ACC112 (cell line): ENCODE results near the gene SH2D3A.
A peak's percentile ranks its signal among the peaks of the same experiment; 100 is the strongest.
"Not testable (repeated sequence)": the region's sequence is repeated elsewhere in the genome, so short reads cannot be mapped to it uniquely, and the experiment has no call there.

Experiments
- H2AFZ ChIP-seq: fragments of 200-600 bp; sonication (generic); one replicate; pipeline ENCODE4 v1.6.0; 2017; ENCODE audit warnings: antibody characterized with exemption, low read length; ENCODE audit not compliant: unreplicated experiment
- H3K27ac ChIP-seq: fragments of 200-600 bp; sonication (generic); 2 replicates; pipeline ENCODE4 v1.5.1; 2014; ENCODE audit warnings: low read depth, mild to moderate bottlenecking, antibody characterized with exemption, low read length, moderate library complexity
- H3K27me3 ChIP-seq: fragments of 200-600 bp; sonication (generic); 2 replicates; pipeline ENCODE4 v1.6.1; 2014; ENCODE audit warnings: mild to moderate bottlenecking, antibody characterized with exemption, low read length, moderate library complexity, mixed read lengths; ENCODE audit not compliant: insufficient read depth
- H3K36me3 ChIP-seq: fragments of 200-600 bp; sonication (generic); 2 replicates; pipeline ENCODE4 v1.6.1; 2016; ENCODE audit warnings: mild to moderate bottlenecking, antibody characterized with exemption, low read length, moderate library complexity, mixed read lengths; ENCODE audit not compliant: insufficient read depth
- H3K4me1 ChIP-seq: fragments of 200-600 bp; sonication (generic); one replicate; pipeline ENCODE4 v1.6.1; 2016; ENCODE audit warnings: low read length, mixed read lengths; ENCODE audit not compliant: insufficient read depth, unreplicated experiment, control insufficient read depth
- H3K4me3 ChIP-seq: fragments of 200-600 bp; sonication (generic); 2 replicates; pipeline ENCODE4 v1.5.1; 2014; ENCODE audit warnings: mild to moderate bottlenecking, low read depth, low read length
- H3K79me2 ChIP-seq: fragments of 200-600 bp; sonication (generic); one replicate; pipeline ENCODE4 v1.6.0; 2016; ENCODE audit warnings: low read length; ENCODE audit not compliant: control insufficient read depth, unreplicated experiment, insufficient read depth

The SH2D3A gene

DNA sequence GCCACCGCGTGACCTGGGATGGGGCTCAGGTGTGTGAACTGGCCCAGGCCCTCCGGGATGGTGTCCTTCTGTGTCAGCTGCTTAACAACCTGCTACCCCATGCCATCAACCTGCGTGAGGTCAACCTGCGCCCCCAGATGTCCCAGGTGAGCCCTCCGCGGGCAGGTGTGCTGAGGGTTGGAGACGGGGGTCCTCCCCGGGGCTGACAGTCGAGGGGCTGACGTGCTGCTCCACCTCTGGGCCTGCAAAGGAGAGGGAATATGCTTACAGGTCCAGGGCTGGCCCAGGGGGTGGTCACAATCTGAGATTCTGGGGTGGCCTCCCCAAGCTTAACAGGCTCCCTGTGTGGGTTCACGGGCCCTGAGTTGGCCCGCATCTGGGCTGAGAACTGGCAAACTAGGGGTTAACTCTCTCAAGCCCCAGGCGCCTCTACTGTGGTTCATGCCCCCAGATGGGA is 5.7 kb upstream of the SH2D3A start:
- H3K79me2 ChIP-seq = no peaks in the 10 kb centered on the region
- H3K4me1 ChIP-seq = no peaks in the 10 kb centered on the region
- H3K4me3 ChIP-seq = no peak overlapping the region
- no peaks in the 10 kb centered on the region for H3K36me3 ChIP-seq
- H3K27me3 ChIP-seq = no peaks in the 10 kb centered on the region
- H3K27ac ChIP-seq = no peak overlapping the region
- no peak overlapping the region for H2AFZ ChIP-seq

DNA sequence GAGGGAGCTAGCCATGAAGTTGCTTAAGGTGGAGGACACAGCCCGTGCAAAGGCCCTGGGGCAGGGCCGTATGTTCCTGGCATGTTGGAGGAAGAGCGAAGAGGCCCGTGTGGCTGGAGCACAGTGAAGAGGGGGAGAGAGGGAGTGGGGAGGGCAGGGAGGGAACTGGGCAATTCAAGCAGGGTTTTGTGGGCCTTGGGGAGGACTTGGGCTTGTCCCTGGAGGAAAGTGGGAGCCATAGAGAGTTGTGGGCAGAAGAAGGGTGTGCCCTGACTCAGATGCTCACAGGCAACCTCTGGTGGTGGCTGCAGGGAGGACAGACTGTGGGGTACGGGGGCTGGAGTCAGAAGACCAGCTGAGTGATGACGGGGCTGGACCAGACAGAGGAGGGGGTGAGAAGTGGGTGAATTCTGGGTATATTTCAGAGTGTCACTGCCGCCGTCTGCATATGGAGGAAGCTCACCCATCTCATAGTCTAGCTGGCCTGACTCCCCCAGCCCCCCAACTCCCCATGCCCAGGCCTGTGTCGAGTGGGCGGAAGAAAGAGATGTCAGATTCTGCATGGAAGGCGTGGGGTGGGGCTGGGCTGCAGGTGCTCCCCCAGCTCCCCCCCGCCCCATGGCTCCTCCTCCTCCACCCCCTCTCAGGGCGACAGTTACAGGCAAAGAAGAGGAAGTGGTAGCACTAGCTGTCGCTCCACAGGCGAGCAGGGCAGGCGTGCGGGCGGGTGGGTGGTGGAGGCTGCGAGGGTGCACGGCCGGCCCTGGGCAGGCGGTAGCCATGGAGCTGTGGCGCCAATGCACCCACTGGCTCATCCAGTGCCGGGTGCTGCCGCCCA is 5.0 kb upstream of the SH2D3A start, which contains the start of gene VAV1:
TSS of gene VAV1 (plus strand) at position 681 of the 838 bp plus-strand sequence. CDS start at position 781, 100 bp downstream.
- no peak within 1 kb of the TSS for H3K27ac ChIP-seq
- no peak within 1 kb of the TSS for H3K4me3 ChIP-seq

GRCh38 chr19:6771648-6772027 is 4.4 kb upstream of the SH2D3A start:
- H3K4me3 ChIP-seq, H3K27me3 ChIP-seq, H3K79me2 ChIP-seq, H2AFZ ChIP-seq, H3K4me1 ChIP-seq, H3K36me3 ChIP-seq, H3K27ac ChIP-seq: not testable (repeated sequence)

More for the DNA sequence above, 5.0 kb upstream of the SH2D3A start, which contains the start of gene VAV1:
- no peak within 1 kb of the TSS for H2AFZ ChIP-seq
- no peaks in the 10 kb centered on the region for H3K79me2 ChIP-seq
- H3K4me1 ChIP-seq = peaks cover 1% of the 10 kb centered on the region
- H3K36me3 ChIP-seq = no peaks in the 10 kb centered on the region
- no peaks in the 10 kb centered on the region for H3K27me3 ChIP-seq

- H3K79me2 ChIP-seq = no peaks in the 10 kb centered on the region
- no peaks in the 10 kb centered on the region for H3K27me3 ChIP-seq
- H2AFZ ChIP-seq = no peak overlapping the region
- peaks cover 15% of the 10 kb centered on the region for H3K4me1 ChIP-seq
- no peaks in the 10 kb centered on the region for H3K36me3 ChIP-seq
- H3K4me3 ChIP-seq = no peak overlapping the region
- H3K27ac ChIP-seq = no peak overlapping the region
These were observed 1.9 kb upstream of the SH2D3A start for GRCh38 chr19:6769006-6769619.

GRCh38 chr19:6768236-6768785 is 1.1 kb upstream of the SH2D3A start:
- Histone ChIP-seq H3K4me1 (peaks cover 15% of the 10 kb centered on the region), H2AFZ (no peak overlapping the region), H3K27me3 (no peaks in the 10 kb centered on the region), H3K36me3 (no peaks in the 10 kb centered on the region), H3K79me2 (no peaks in the 10 kb centered on the region), H3K4me3 (no peak overlapping the region), H3K27ac (no peak overlapping the region)

DNA sequence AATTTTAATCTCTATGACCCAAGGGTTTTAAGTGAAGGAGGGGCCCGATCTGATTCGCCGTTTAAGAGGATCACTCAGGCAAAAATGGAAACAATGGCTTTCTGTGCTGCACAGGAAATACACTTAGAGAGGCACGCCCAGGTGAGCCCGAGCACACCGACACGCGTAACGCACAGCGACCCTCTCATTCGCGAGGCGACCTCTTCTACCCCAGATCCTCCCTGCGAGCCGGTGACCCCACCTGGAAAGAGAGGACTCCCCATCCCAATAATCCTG is 216 bp downstream of the SH2D3A start:
- no peaks in the 10 kb centered on the region for H3K36me3 ChIP-seq
- peak overlapping the region; percentile 67 for H3K4me3 ChIP-seq
- no peak overlapping the region for H3K27ac ChIP-seq
- H3K27me3 ChIP-seq = no peaks in the 10 kb centered on the region
- no peak overlapping the region for H2AFZ ChIP-seq
- no peaks in the 10 kb centered on the region for H3K79me2 ChIP-seq
- peaks cover 15% of the 10 kb centered on the region for H3K4me1 ChIP-seq

DNA sequence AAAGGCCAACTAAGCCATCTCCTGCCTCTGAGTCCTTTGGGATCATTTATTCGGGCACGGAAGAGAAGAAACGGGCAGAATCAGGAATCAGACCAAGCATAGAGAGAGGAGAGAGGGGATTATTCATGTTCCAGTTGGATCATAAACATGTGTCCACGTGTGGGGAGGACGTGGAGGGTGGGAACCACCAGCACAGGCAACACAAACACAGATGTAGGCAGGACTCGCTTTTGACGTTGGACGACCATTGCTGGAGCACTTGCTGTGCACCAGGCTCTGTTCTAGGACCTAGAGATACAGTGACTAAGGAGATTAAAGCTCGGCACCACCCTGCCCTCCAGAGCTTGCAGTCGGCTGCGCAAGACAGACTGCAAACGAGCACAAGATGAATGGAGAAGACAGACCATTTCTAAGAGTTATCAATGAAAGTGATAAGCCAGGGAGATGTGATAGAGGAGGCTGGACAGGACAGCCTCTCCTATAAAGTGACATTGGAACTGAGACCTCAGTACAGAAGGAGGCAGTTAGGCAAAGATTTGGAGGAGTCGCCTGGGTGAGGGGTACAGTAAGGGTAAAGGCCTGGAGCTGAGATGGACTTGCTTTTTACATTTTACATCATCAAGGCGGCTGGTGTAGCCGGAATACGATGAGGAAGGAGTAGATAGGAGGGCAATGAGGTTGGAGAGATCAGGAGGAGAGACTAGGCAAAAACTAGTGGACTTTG is 716 bp downstream of the SH2D3A start:
- no peaks in the 10 kb centered on the region for H3K79me2 ChIP-seq
- no peaks in the 10 kb centered on the region for H3K27me3 ChIP-seq
- H3K4me1 ChIP-seq = peaks cover 15% of the 10 kb centered on the region
- H3K4me3 ChIP-seq = peak overlapping the region; percentile 12
- H3K36me3 ChIP-seq = no peaks in the 10 kb centered on the region
- H2AFZ ChIP-seq = no peak overlapping the region
- no peak overlapping the region for H3K27ac ChIP-seq

GRCh38 chr19:6765738-6766356 is 1.4 kb downstream of the SH2D3A start:
- no peaks in the 10 kb centered on the region for H3K79me2 ChIP-seq

GRCh38 chr19:6762253-6762797 is 4.9 kb downstream of the SH2D3A start:
- not testable (repeated sequence) for H3K36me3 ChIP-seq, H3K4me3 ChIP-seq, H3K79me2 ChIP-seq, H2AFZ ChIP-seq, H3K27ac ChIP-seq, H3K27me3 ChIP-seq
- peaks cover 15% of the 10 kb centered on the region for H3K4me1 ChIP-seq

More at GRCh38 chr19:6765738-6766356, 1.4 kb downstream of the SH2D3A start:
- H3K27ac ChIP-seq = no peak overlapping the region
- H3K27me3 ChIP-seq = no peaks in the 10 kb centered on the region
- H2AFZ ChIP-seq = no peak overlapping the region
- H3K4me3 ChIP-seq = no peak overlapping the region
- H3K36me3 ChIP-seq = no peaks in the 10 kb centered on the region
- H3K4me1 ChIP-seq = peaks cover 15% of the 10 kb centered on the region

GRCh38 chr19:6761053-6761676 is 6.1 kb downstream of the SH2D3A start:
- H3K27ac ChIP-seq = no peak overlapping the region
- peaks cover 5% of the 10 kb centered on the region for H3K4me1 ChIP-seq
- H3K4me3 ChIP-seq = no peak overlapping the region
- no peak overlapping the region for H2AFZ ChIP-seq
- H3K79me2 ChIP-seq = no peaks in the 10 kb centered on the region
- no peaks in the 10 kb centered on the region for H3K27me3 ChIP-seq
- H3K36me3 ChIP-seq = no peaks in the 10 kb centered on the region
